ENCODE measurements around the gene CD55. TPM values are rescaled to one million over a fixed set of nuclear protein-coding genes. Genes with fewer than 3 reads are reported as not detected.

CD55 gene
- total and polyA plus RNA-seq, 9 donors: 12.3 to 28.9 (median 18.1) TPM

- H3K4me1 ChIP-seq (ENCODE audit: control insufficient read depth, insufficient read depth, low read length): peaks cover 18% of the 10 kb centered on the region
- peak overlapping the region; percentile 44 for H3K27ac ChIP-seq (ENCODE audit: low read length)
- peak; percentile 83 for DNase-seq
- WGBS (ENCODE audit: insufficient coverage): no CpG with 5 or more reads among the region's 5 CpGs
- H3K9me3 ChIP-seq (replicated peaks; ENCODE audit: control insufficient read depth, low read depth, low read length): no peaks in the 10 kb centered on the region
- no peaks in the 10 kb centered on the region for H3K36me3 ChIP-seq (ENCODE audit: control insufficient read depth, insufficient read depth, low read length)
- H3K4me3 ChIP-seq (ENCODE audit: low read length): no peak overlapping the region
- H3K27me3 ChIP-seq (ENCODE audit: control insufficient read depth, insufficient read depth, low read length): no peaks in the 10 kb centered on the region
These were observed 37.1 kb upstream of the CD55 start for GRCh38 chr1:207284209-207284897.

DNA sequence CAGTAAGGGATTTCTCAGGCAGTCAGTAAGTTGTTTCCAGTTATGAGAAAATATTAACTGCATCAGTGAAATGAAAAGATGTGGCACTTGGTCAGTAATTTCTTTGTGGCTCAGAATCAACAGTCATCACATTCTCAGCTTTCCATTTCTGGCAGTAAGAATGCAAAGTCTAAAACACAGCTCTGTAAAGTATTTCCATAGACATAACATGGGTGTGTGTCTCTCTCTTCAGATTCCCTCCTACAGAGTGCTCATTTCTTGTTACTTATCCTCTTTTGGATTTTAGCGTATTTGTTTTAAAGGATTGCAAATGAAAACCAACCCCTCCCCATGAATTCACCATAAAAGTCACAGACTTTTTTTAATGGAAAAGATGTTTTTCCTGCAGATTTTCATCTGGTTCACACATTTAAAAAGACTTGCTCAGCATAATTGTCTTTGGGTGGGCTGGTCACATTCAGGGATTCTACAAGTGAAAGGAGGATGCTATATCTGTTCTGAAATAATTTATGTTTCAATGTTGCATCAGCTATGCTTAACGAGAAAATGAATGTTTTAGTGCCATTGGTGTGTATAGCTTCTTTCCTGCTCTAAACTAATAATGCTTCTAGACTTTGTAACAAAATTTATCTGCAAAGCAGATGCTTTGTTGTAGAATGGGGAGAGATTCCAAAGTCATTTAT, 34.6 kb upstream of the CD55 start:
- Histone ChIP-seq H3K27me3 (ENCODE audit: control insufficient read depth, insufficient read depth, low read length) (no peaks in the 10 kb centered on the region), H3K9me3 (replicated peaks; ENCODE audit: control insufficient read depth, low read depth, low read length) (peaks cover 3% of the 10 kb centered on the region), H3K36me3 (ENCODE audit: control insufficient read depth, insufficient read depth, low read length) (no peaks in the 10 kb centered on the region), H3K27ac (ENCODE audit: low read length) (peak overlapping the region; percentile 78), H3K4me3 (ENCODE audit: low read length) (no peak overlapping the region), H3K4me1 (ENCODE audit: control insufficient read depth, insufficient read depth, low read length) (peaks cover 18% of the 10 kb centered on the region)
- no CpG with 5 or more reads among the region's 2 CpGs for WGBS (ENCODE audit: insufficient coverage)
- DNase-seq: peak; percentile 93

GRCh38 chr1:207288315-207288714, 33.2 kb upstream of the CD55 start:
- peaks cover 15% of the 10 kb centered on the region for H3K4me1 ChIP-seq (ENCODE audit: control insufficient read depth, insufficient read depth, low read length)
- no peak overlapping the region for H3K4me3 ChIP-seq (ENCODE audit: low read length)
- peak overlapping the region; percentile 78 for H3K27ac ChIP-seq (ENCODE audit: low read length)
- 40% methylated on average over 3 of the region's 4 CpGs for WGBS (ENCODE audit: insufficient coverage)
- H3K36me3 ChIP-seq (ENCODE audit: control insufficient read depth, insufficient read depth, low read length): no peaks in the 10 kb centered on the region
- peak; percentile 94 for DNase-seq
- H3K27me3 ChIP-seq (ENCODE audit: control insufficient read depth, insufficient read depth, low read length): no peaks in the 10 kb centered on the region
- H3K9me3 ChIP-seq (replicated peaks; ENCODE audit: control insufficient read depth, low read depth, low read length): peaks cover 4% of the 10 kb centered on the region

- no peak for DNase-seq
- Histone ChIP-seq H3K9me3 (replicated peaks; ENCODE audit: control insufficient read depth, low read depth, low read length) (peaks cover 4% of the 10 kb centered on the region), H3K4me1 (ENCODE audit: control insufficient read depth, insufficient read depth, low read length) (peaks cover 15% of the 10 kb centered on the region), H3K36me3 (ENCODE audit: control insufficient read depth, insufficient read depth, low read length) (no peaks in the 10 kb centered on the region), H3K27me3 (ENCODE audit: control insufficient read depth, insufficient read depth, low read length) (no peaks in the 10 kb centered on the region), H3K27ac (ENCODE audit: low read length) (no peak overlapping the region), H3K4me3 (ENCODE audit: low read length) (no peak overlapping the region)
These were observed 31.7 kb upstream of the CD55 start for GRCh38 chr1:207289756-207290155.

GRCh38 chr1:207291723-207292122, 29.8 kb upstream of the CD55 start:
- no peak for DNase-seq
- H3K4me3 ChIP-seq (ENCODE audit: low read length): no peak overlapping the region
- peaks cover 8% of the 10 kb centered on the region for H3K4me1 ChIP-seq (ENCODE audit: control insufficient read depth, insufficient read depth, low read length)
- H3K27me3 ChIP-seq (ENCODE audit: control insufficient read depth, insufficient read depth, low read length): no peaks in the 10 kb centered on the region
- no CpG with 5 or more reads among the region's 2 CpGs for WGBS (ENCODE audit: insufficient coverage)
- H3K36me3 ChIP-seq (ENCODE audit: control insufficient read depth, insufficient read depth, low read length): no peaks in the 10 kb centered on the region
- H3K9me3 ChIP-seq (replicated peaks; ENCODE audit: control insufficient read depth, low read depth, low read length): peaks cover 4% of the 10 kb centered on the region
- H3K27ac ChIP-seq (ENCODE audit: low read length): no peak overlapping the region

DNA sequence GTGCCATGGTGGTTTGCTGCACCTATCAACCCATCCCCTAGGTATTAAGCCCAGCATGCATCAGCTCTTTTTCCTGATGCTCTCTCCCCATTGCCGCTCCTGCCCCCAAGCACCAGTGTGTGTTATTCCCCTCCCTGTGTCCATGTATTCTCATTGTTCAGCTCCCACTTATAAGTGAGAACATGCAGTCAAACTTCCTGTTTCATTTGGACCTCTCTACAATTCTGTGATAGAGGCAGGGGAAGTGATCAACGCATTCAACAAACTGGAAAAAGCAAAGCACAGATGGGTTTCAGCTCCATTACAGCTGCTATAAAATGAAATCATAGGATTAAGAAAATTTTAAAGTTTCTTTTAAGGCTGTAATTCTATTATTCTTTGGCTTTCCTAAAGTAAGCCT, 23.3 kb upstream of the CD55 start:
- H3K27ac ChIP-seq (ENCODE audit: low read length): peak overlapping the region; percentile 30
- WGBS (ENCODE audit: insufficient coverage): no CpG with 5 or more reads among the region's 2 CpGs
- no peaks in the 10 kb centered on the region for H3K27me3 ChIP-seq (ENCODE audit: control insufficient read depth, insufficient read depth, low read length)
- H3K4me3 ChIP-seq (ENCODE audit: low read length): no peak overlapping the region
- H3K9me3 ChIP-seq (replicated peaks; ENCODE audit: control insufficient read depth, low read depth, low read length): no peaks in the 10 kb centered on the region
- no peaks in the 10 kb centered on the region for H3K4me1 ChIP-seq (ENCODE audit: control insufficient read depth, insufficient read depth, low read length)
- peak; percentile 53 for DNase-seq
- no peaks in the 10 kb centered on the region for H3K36me3 ChIP-seq (ENCODE audit: control insufficient read depth, insufficient read depth, low read length)

GRCh38 chr1:207298636-207299398, 22.7 kb upstream of the CD55 start:
- WGBS (ENCODE audit: insufficient coverage): 38% methylated on average over 2 of the region's 4 CpGs
- no peaks in the 10 kb centered on the region for H3K36me3 ChIP-seq (ENCODE audit: control insufficient read depth, insufficient read depth, low read length)
- peak; percentile 62 for DNase-seq
- H3K4me3 ChIP-seq (ENCODE audit: low read length): no peak overlapping the region
- H3K4me1 ChIP-seq (ENCODE audit: control insufficient read depth, insufficient read depth, low read length): no peaks in the 10 kb centered on the region
- H3K27me3 ChIP-seq (ENCODE audit: control insufficient read depth, insufficient read depth, low read length): no peaks in the 10 kb centered on the region
- H3K9me3 ChIP-seq (replicated peaks; ENCODE audit: control insufficient read depth, low read depth, low read length): no peaks in the 10 kb centered on the region
- peak overlapping the region; percentile 30 for H3K27ac ChIP-seq (ENCODE audit: low read length)

- no peaks in the 10 kb centered on the region for H3K4me1 ChIP-seq (ENCODE audit: control insufficient read depth, insufficient read depth, low read length)
These were observed 20.5 kb upstream of the CD55 start for GRCh38 chr1:207300970-207301369.

GRCh38 chr1:207302618-207303393, 18.7 kb upstream of the CD55 start:
- Histone ChIP-seq H3K4me3 (ENCODE audit: low read length) (no peak overlapping the region), H3K9me3 (replicated peaks; ENCODE audit: control insufficient read depth, low read depth, low read length) (no peaks in the 10 kb centered on the region), H3K4me1 (ENCODE audit: control insufficient read depth, insufficient read depth, low read length) (no peaks in the 10 kb centered on the region), H3K36me3 (ENCODE audit: control insufficient read depth, insufficient read depth, low read length) (no peaks in the 10 kb centered on the region), H3K27ac (ENCODE audit: low read length) (no peak overlapping the region), H3K27me3 (ENCODE audit: control insufficient read depth, insufficient read depth, low read length) (no peaks in the 10 kb centered on the region)
- no peak for DNase-seq
- no CpG with 5 or more reads among the region's 1 CpG for WGBS (ENCODE audit: insufficient coverage)

More at GRCh38 chr1:207300970-207301369, 20.5 kb upstream of the CD55 start:
- DNase-seq: no peak
- H3K9me3 ChIP-seq (replicated peaks; ENCODE audit: control insufficient read depth, low read depth, low read length): no peaks in the 10 kb centered on the region
- H3K4me3 ChIP-seq (ENCODE audit: low read length): no peak overlapping the region
- H3K27ac ChIP-seq (ENCODE audit: low read length): no peak overlapping the region
- no peaks in the 10 kb centered on the region for H3K27me3 ChIP-seq (ENCODE audit: control insufficient read depth, insufficient read depth, low read length)
- no peaks in the 10 kb centered on the region for H3K36me3 ChIP-seq (ENCODE audit: control insufficient read depth, insufficient read depth, low read length)

All from muscle of leg (tissue), 11 donors.